Tibial artery (tissue), 4 donors: ENCODE data around the gene ERMN.

Experiments used
- DNase-seq, 2 donors: peaks; one replicate each; pipeline ENCODE4 v3.0.0-alpha.2; 2019
- H3K27ac ChIP-seq, 2 donors: fragments of 200-600 bp; sonication (generic) in 1 of 2; 1 replicate in 1 of 2; 2 replicates in 1 of 2; pipeline ENCODE4 v1.5.1; 2018 to 2019; ENCODE audit warnings: mild to moderate bottlenecking in 1 of 2
- H3K27me3 ChIP-seq, 2 donors: fragments of 200-600 bp; sonication (generic) in 1 of 2; one replicate each; pipeline versions ENCODE4 v1.5.1 to v1.6.0; 2016 to 2019
- H3K36me3 ChIP-seq, 3 donors: fragments of 200-600 bp; sonication (generic) in 2 of 3; one replicate each; pipeline ENCODE4 v1.5.1; 2016 to 2019; ENCODE audit warnings: mild to moderate bottlenecking in 2 of 3
- H3K4me1 ChIP-seq, 4 donors: fragments of 200-600 bp; sonication (generic) in 2 of 4; 1 replicate in 3 of 4; 2 replicates in 1 of 4; pipeline ENCODE4 v1.5.1; 2016 to 2019
- H3K4me3 ChIP-seq, 2 donors: fragments of 200-600 bp; sonication (generic) in 1 of 2; 1 replicate in 1 of 2; 2 replicates in 1 of 2; pipeline ENCODE4 v1.5.1; 2018 to 2019; ENCODE audit warnings: mild to moderate bottlenecking in 2 of 2
- H3K9me3 ChIP-seq, 3 donors: fragments of 200-600 bp; sonication (generic) in 1 of 3; one replicate each; pipeline ENCODE4 v1.5.1; 2016 to 2019
- intact Hi-C: fragments of 100-400 bp; cut with DNase I; formaldehyde crosslinking; loops from one replicate; pipeline ENCODE4 v1.15.0; 2023; ENCODE audit warnings: low total_unique reads
- TF ChIP-seq, protein P1 (sequence below), 2 experiments: fragments of 200-600 bp in 1 of 2; fragments of 450-650 bp in 1 of 2; IDR thresholded peaks; one replicate each; pipeline ENCODE4 v1.5.1; 2017 to 2019; ENCODE audit warnings: antibody characterized with exemption in 2 of 2, mild to moderate bottlenecking in 1 of 2, moderate library complexity in 1 of 2

ERMN gene

DNA sequence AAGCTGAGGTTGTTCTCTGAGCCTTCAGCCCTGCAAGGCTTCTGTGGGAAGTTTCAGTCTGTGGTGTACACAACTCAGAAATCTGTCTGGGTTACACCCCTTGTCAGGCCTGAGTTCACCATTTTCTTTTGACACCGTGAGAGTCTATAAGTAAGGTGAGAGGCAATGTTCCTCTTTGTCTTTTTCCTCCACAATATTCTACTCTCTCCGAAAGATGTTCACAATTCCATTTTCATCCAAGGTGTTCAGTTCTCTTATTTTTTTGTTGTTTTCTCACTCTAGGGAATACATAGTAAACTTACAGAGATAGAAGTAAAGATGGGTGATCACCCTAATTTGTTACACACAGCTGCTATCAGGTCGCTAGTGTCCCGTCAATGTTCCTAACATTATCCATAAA lies 3.2 kb downstream of the ERMN start:
- intact Hi-C loops = loop anchor here (5.0 kb wide), 1 partner anchor 270 kb away; no protein-coding TSS in a partner anchor
- no peaks in the 10 kb centered on the region for H3K36me3 ChIP-seq
- no peak overlapping the region for H3K4me3 ChIP-seq
- no peaks in the 10 kb centered on the region for H3K27me3 ChIP-seq
- no peak overlapping the region for H3K27ac ChIP-seq
- DNase-seq = no peak
- H3K9me3 ChIP-seq = no peaks in the 10 kb centered on the region
- TF ChIP-seq, protein P1, sequence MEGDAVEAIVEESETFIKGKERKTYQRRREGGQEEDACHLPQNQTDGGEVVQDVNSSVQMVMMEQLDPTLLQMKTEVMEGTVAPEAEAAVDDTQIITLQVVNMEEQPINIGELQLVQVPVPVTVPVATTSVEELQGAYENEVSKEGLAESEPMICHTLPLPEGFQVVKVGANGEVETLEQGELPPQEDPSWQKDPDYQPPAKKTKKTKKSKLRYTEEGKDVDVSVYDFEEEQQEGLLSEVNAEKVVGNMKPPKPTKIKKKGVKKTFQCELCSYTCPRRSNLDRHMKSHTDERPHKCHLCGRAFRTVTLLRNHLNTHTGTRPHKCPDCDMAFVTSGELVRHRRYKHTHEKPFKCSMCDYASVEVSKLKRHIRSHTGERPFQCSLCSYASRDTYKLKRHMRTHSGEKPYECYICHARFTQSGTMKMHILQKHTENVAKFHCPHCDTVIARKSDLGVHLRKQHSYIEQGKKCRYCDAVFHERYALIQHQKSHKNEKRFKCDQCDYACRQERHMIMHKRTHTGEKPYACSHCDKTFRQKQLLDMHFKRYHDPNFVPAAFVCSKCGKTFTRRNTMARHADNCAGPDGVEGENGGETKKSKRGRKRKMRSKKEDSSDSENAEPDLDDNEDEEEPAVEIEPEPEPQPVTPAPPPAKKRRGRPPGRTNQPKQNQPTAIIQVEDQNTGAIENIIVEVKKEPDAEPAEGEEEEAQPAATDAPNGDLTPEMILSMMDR (IDR thresholded peaks at IDR 0.05) = no peak
- peaks cover 0 to 5% (median 3%) of the 10 kb centered on the region in 4 donors for H3K4me1 ChIP-seq

DNA sequence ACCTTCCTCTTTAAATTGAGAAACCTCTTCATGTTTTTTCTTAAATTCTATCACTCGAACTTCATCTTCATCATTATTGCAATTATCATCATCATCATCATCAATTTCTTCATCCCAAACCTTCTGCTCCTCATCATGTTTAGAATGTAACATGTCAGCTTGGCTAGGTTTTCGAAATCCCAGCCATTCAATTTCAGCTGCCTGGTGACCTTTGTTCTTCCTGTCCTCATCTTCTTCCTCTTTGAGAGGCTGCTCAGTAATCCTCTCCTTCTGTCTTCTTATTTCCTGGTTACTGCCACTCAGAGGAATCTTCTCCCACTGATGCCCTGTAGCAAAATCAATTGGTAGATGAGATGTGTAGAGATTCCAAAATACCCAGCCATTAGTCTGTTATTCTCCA lies 4.2 kb downstream of the ERMN start:
- Histone ChIP-seq H3K36me3 (no peaks in the 10 kb centered on the region), H3K27me3 (no peaks in the 10 kb centered on the region), H3K27ac (no peak overlapping the region), H3K4me3 (no peak overlapping the region), H3K9me3 (no peaks in the 10 kb centered on the region), H3K4me1 (no peaks in the 10 kb centered on the region)
- intact Hi-C loops = loop anchor here (5.0 kb wide), 1 partner anchor 271 kb away; no protein-coding TSS in a partner anchor
- TF ChIP-seq, protein P1 (IDR thresholded peaks at IDR 0.05) = no peak
- no peak for DNase-seq

DNA sequence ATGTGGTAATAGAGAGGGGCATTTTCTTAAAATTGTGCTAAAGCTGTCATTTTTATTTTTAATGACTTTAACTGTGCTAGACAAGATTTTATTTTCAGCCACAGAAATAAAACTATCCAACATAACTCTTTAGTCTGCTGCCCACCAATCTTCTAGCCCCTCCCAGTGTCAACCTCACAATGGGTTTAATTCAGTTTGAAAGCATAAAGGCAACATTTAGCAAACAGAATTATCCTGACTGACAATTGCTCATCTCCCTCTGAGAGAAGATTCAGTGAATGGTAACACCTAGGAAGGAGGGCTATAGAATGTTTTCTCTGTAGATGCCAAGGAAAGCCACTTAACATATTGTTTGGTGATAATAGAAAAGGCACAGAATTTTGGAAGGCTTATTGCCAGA lies 5.2 kb downstream of the ERMN start:
- Histone ChIP-seq H3K4me3 (no peak overlapping the region), H3K27me3 (no peaks in the 10 kb centered on the region), H3K9me3 (no peaks in the 10 kb centered on the region), H3K27ac (no peak overlapping the region), H3K36me3 (no peaks in the 10 kb centered on the region), H3K4me1 (no peaks in the 10 kb centered on the region)
- intact Hi-C loops = loop anchor here (5.0 kb wide), 1 partner anchor 272 kb away; no protein-coding TSS in a partner anchor
- no peak for DNase-seq
- TF ChIP-seq, protein P1 (IDR thresholded peaks at IDR 0.05) = no peak

DNA sequence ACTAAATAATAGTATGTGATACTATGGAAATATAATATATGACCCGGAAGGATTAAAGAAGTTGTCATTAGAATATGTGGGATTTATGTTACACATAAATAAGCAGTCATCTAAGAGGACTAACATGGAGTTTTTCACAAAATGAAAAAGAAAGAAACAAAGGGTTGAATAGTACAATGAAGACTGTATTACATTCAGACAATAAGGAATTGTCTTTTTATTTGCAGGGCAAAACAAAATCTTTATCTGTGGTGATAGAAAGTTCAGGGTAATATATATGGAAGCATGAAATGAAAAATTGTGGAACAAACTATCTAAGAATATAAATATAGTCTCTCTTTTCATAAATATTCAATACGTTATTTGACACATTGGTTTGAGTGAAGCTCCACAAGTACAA lies 5.8 kb downstream of the ERMN start:
- intact Hi-C loops = loop anchor here (5.0 kb wide), 1 partner anchor 273 kb away; no protein-coding TSS in a partner anchor
- no peaks in the 10 kb centered on the region for H3K36me3 ChIP-seq
- H3K4me3 ChIP-seq = no peak overlapping the region
- H3K4me1 ChIP-seq = no peaks in the 10 kb centered on the region
- DNase-seq = no peak
- no peaks in the 10 kb centered on the region for H3K9me3 ChIP-seq
- H3K27ac ChIP-seq = no peak overlapping the region
- TF ChIP-seq, protein P1 (IDR thresholded peaks at IDR 0.05) = no peak
- H3K27me3 ChIP-seq = no peaks in the 10 kb centered on the region

DNA sequence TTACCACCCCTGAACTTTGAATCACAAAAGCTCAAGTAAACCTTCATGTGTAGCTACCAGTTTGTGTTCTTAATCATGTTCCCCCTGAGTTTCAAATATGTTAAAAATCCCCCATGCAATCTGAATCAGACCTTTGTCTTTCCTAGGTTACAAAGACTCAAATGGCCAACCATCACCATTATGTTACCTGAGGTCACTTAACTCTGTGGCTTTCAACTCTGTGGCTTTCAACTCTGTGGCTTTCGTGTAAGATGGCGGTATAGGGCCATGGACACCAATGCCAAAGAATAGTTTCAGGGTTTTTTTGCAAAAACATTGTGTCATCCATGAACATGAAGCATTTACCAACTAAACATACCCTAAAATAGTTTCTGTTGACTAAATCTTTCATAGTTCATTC lies 6.7 kb downstream of the ERMN start:
- Histone ChIP-seq H3K4me3 (no peak overlapping the region), H3K36me3 (no peaks in the 10 kb centered on the region), H3K9me3 (no peaks in the 10 kb centered on the region), H3K4me1 (no peaks in the 10 kb centered on the region), H3K27ac (no peak overlapping the region), H3K27me3 (no peaks in the 10 kb centered on the region)
- DNase-seq = no peak
- TF ChIP-seq, protein P1 (IDR thresholded peaks at IDR 0.05) = no peak
- intact Hi-C loops = no loop called here

DNA sequence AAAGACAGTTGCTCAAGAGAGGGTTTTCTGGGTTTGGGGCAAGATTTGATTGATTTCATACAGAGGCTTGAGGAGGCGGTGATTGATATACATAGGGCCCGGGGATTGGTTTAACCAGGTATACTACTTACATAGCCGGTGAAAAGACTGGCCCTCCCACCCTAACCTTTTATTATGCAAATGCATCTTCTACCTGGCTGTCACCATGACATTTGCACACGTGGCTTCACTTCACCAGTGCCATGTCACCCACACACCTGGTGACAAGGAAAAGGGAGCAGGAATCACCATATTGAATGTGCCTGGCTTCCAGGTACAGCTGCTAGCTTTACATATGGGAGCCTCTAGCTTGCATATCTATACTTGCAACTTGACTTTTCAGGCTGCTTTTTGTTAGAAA lies 9.7 kb downstream of the ERMN start:
- TF ChIP-seq, protein P1 (IDR thresholded peaks at IDR 0.05) = no peak
- no peaks in the 10 kb centered on the region for H3K9me3 ChIP-seq
- no peak for DNase-seq
- H3K4me1 ChIP-seq = no peaks in the 10 kb centered on the region
- H3K27ac ChIP-seq = no peak overlapping the region
- H3K4me3 ChIP-seq = no peak overlapping the region
- no peaks in the 10 kb centered on the region for H3K27me3 ChIP-seq
- intact Hi-C loops = no loop called here
- no peaks in the 10 kb centered on the region for H3K36me3 ChIP-seq
